B cell (primary cell): ENCODE results near the gene RANBP9. TPM values are rescaled to one million over a fixed set of nuclear protein-coding genes. Genes with fewer than 3 reads are reported as not detected.

Source experiments
- ATAC-seq: fragments of 200-7000 bp; cut with Tn5 transposase; one replicate; pipeline ENCODE4 v1.10.0; 2021; ENCODE audit warnings: low read depth, mild to moderate bottlenecking, moderate number of reproducible peaks, moderate library complexity
- CTCF ChIA-PET: fragments of 350-600 bp; sonication (Branson Sonifier 250); formaldehyde crosslinking; loops from one replicate; lab custom pipeline; 2021; ENCODE audit warnings: antibody characterized with exemption, inconsistent platforms; lab: Charles Lee
- POLR2A ChIA-PET: fragments of 350-600 bp; sonication (Branson Sonifier 250); formaldehyde crosslinking; loops from one replicate; lab custom pipeline; 2021; ENCODE audit warnings: antibody characterized with exemption; lab: Charles Lee
- DNase-seq: peaks from one replicate; pipeline ENCODE4 v3.0.0; 2013
- H2AFZ ChIP-seq: 2 replicates; pipeline ENCODE4 v1.6.1; 2012; ENCODE audit warnings: mild to moderate bottlenecking, low read depth, low read length; ENCODE audit not compliant: insufficient read depth, poor library complexity, severe bottlenecking
- H3K27ac ChIP-seq, 2 donors: 1 replicate in 1 of 2; 2 replicates in 1 of 2; pipeline ENCODE4 v1.5.1; 2012 to 2013; ENCODE audit warnings: low read length in 2 of 2, mild to moderate bottlenecking in 2 of 2, moderate library complexity in 1 of 2
- H3K27me3 ChIP-seq, 4 experiments: fragments of 200-600 bp in 1 of 4; sonication (generic) in 1 of 4; replicated peaks in 1 of 4; 1 replicate in 2 of 4; 2 replicates in 2 of 4; pipeline versions ENCODE4 v1.6.1 to v1.7.0; 2013 to 2016; ENCODE audit warnings: low read length in 3 of 4, mild to moderate bottlenecking in 2 of 4, mixed read lengths in 1 of 4, moderate library complexity in 1 of 4; ENCODE audit not compliant: insufficient read depth in 4 of 4, control insufficient read depth in 3 of 4; ENCODE audit errors: control extremely low read depth in 1 of 4
- H3K36me3 ChIP-seq, 2 experiments: replicated peaks in 1 of 2; 1 replicate in 1 of 2; 2 replicates in 1 of 2; pipeline versions ENCODE4 v1.6.1 to v1.7.1; 2013; ENCODE audit warnings: low read length in 1 of 2; ENCODE audit not compliant: insufficient read depth in 2 of 2, control insufficient read depth in 1 of 2; ENCODE audit errors: control extremely low read depth in 1 of 2, extremely low read depth in 1 of 2
- H3K4me1 ChIP-seq, 2 donors: fragments of 200-600 bp in 1 of 2; sonication (generic) in 1 of 2; 1 replicate in 1 of 2; 2 replicates in 1 of 2; pipeline versions ENCODE4 v1.5.1 to v1.6.1; 2013 to 2017; ENCODE audit warnings: low read length in 2 of 2; ENCODE audit not compliant: control insufficient read depth in 2 of 2, insufficient read depth in 2 of 2
- H3K4me2 ChIP-seq: replicated peaks from 2 replicates; pipeline ENCODE3; 2012; ENCODE audit warnings: mild to moderate bottlenecking, low read depth, low read length; ENCODE audit not compliant: poor library complexity, severe bottlenecking
- H3K4me3 ChIP-seq, 5 experiments: fragments of 200-600 bp in 1 of 5; sonication (generic) in 1 of 5; 1 replicate in 3 of 5; 2 replicates in 2 of 5; pipeline versions ENCODE4 v1.5.1 to v1.7.0; 2011 to 2016; ENCODE audit warnings: low read length in 4 of 5, mild to moderate bottlenecking in 4 of 5, low read depth in 2 of 5, control low read depth in 1 of 5, moderate library complexity in 1 of 5; ENCODE audit not compliant: insufficient read depth in 1 of 5; ENCODE audit errors: control extremely low read depth in 1 of 5, extremely low read depth in 1 of 5
- H3K79me2 ChIP-seq: fragments of 200-600 bp; sonication (generic); one replicate; pipeline ENCODE4 v1.6.0; 2016; ENCODE audit warnings: low read length; ENCODE audit not compliant: control insufficient read depth, insufficient read depth
- H3K9ac ChIP-seq: fragments of 200-600 bp; sonication (generic); 2 replicates; pipeline ENCODE4 v1.6.1; 2017; ENCODE audit warnings: mild to moderate bottlenecking, low read length, moderate library complexity
- H3K9me3 ChIP-seq, 3 donors: one replicate each; pipeline versions ENCODE4 v1.6.1 to v1.7.1; 2013; ENCODE audit warnings: low read length in 2 of 3; ENCODE audit not compliant: control insufficient read depth in 2 of 3, insufficient read depth in 1 of 3; ENCODE audit errors: control extremely low read depth in 1 of 3
- H4K20me1 ChIP-seq: 2 replicates; pipeline ENCODE4 v1.6.0; 2012; ENCODE audit warnings: mild to moderate bottlenecking, low read length; ENCODE audit not compliant: insufficient read depth, control insufficient read depth, poor library complexity, severe bottlenecking
- H3K27ac Mint-ChIP-seq: one replicate; pipeline ENCODE4 v1.8.0; 2021; ENCODE audit warnings: mixed read lengths
- H3K27me3 Mint-ChIP-seq: one replicate; pipeline ENCODE4 v1.8.0; 2021; ENCODE audit warnings: mixed read lengths
- H3K4me1 Mint-ChIP-seq: one replicate; pipeline ENCODE4 v1.8.0; 2021; ENCODE audit warnings: mixed read lengths
- H3K4me3 Mint-ChIP-seq: one replicate; pipeline ENCODE4 v1.8.0; 2021; ENCODE audit warnings: mixed read lengths
- H3K9me3 Mint-ChIP-seq: one replicate; pipeline ENCODE4 v1.8.0; 2022; ENCODE audit warnings: mixed read lengths; ENCODE audit not compliant: insufficient read depth
- EZH2 ChIP-seq: IDR thresholded peaks from 2 replicates; pipeline ENCODE4 v1.6.1; 2012; ENCODE audit warnings: borderline replicate concordance, low read depth, mild to moderate bottlenecking, moderate library complexity, low read length; ENCODE audit not compliant: insufficient read depth, poor library complexity, severe bottlenecking
- WGBS: methylation state at CpG from one replicate; pipeline ENCODE4 v1.1.5; 2013; ENCODE audit warnings: missing lambda C conversion rate; ENCODE audit not compliant: insufficient coverage; 5-methylcytosine and 5-hydroxymethylcytosine counted together
- intact Hi-C: fragments of 100-400 bp; cut with micrococcal nuclease; formaldehyde crosslinking; loops from one replicate; pipeline ENCODE4 v1.10.0; 2022
- polyA plus RNA-seq: library from polyadenylated mRNA; depleted of rRNA; stranded (reverse); fragments of >200 nt; gene quantifications from 2 replicates; pipeline ENCODE4 v1.2.3, GENCODE V29; 2012
- total RNA-seq, 2 donors: library from RNA; stranded (reverse); fragments of 120-200 nt in 1 of 2; gene quantifications; 1 replicate in 1 of 2; 2 replicates in 1 of 2; pipeline versions ENCODE4 v1.2.3 to v1.2.4, GENCODE V29; 2013 to 2022
- TF ChIP-seq, protein P1 (sequence below): fragments of 200-600 bp; IDR thresholded peaks from one replicate; pipeline ENCODE4 v1.8.0; 2022; ENCODE audit warnings: antibody characterized with exemption, mild to moderate bottlenecking

RANBP9 gene
- total and polyA plus RNA-seq, 2 donors (not counting 1 experiment from before 2014, with no cell fraction given) = 20.0 to 34.1 TPM

DNA sequence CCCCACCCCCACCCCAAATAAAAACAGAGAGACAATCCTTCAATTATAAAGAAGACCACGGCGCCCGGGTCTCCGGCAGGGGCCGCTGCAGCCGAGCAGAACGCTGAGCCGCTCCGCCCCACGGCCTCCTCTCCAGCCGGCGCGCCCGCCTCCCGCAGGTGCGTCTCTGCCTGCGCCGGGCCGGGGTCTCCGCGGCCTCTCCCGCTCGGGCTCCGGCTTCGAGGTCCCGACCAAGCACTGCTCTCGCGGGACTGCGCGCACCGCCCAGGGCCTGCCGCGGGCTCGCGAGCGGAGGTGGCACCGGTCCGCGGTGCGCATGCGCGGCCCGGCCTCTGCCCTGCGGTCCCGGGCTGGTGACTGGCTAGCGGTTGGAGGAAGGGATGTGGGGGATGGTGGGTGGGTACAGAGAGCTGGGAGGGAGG is 137.5 kb downstream of the RANBP9 start:
- peak; percentile 89 for ATAC-seq
- H3K27me3 ChIP-seq = no peaks in the 10 kb centered on the region
- Mint-ChIP-seq H3K4me3 (peak overlapping the region; percentile 95), H3K9me3 (no peaks in the 10 kb centered on the region), H3K27me3 (no peaks in the 10 kb centered on the region), H3K4me1 (peaks cover 27% of the 10 kb centered on the region), H3K27ac (peak overlapping the region; percentile 98)
- peak overlapping the region; percentile 96 for H2AFZ ChIP-seq
- POLR2A ChIA-PET = interaction anchor here (0.6 to 2.7 kb wide), 16 partner anchors 36 to 275 kb away, joined by 3 to 31 read pairs (median 3); partner anchors contain the start of genes GFOD1 and NOL7
- no peaks in the 10 kb centered on the region for H3K9me3 ChIP-seq
- H3K36me3 ChIP-seq = peaks cover 0 to 3% of the 10 kb centered on the region in 2 experiments
- TF ChIP-seq, protein P1, sequence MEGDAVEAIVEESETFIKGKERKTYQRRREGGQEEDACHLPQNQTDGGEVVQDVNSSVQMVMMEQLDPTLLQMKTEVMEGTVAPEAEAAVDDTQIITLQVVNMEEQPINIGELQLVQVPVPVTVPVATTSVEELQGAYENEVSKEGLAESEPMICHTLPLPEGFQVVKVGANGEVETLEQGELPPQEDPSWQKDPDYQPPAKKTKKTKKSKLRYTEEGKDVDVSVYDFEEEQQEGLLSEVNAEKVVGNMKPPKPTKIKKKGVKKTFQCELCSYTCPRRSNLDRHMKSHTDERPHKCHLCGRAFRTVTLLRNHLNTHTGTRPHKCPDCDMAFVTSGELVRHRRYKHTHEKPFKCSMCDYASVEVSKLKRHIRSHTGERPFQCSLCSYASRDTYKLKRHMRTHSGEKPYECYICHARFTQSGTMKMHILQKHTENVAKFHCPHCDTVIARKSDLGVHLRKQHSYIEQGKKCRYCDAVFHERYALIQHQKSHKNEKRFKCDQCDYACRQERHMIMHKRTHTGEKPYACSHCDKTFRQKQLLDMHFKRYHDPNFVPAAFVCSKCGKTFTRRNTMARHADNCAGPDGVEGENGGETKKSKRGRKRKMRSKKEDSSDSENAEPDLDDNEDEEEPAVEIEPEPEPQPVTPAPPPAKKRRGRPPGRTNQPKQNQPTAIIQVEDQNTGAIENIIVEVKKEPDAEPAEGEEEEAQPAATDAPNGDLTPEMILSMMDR = peak; percentile 48
- TF ChIP-seq EZH2 = no peak
- peak overlapping the region; percentile 91 for H3K9ac ChIP-seq
- CTCF ChIA-PET = interaction anchor here (0.8 to 5.6 kb wide), 29 partner anchors 14 to 379 kb away, joined by 3 to 53 read pairs (median 7); partner anchors contain the start of genes GFOD1, NOL7, RANBP9 and TBC1D7
- H3K4me2 ChIP-seq = peak overlapping the region; percentile 98
- H3K4me3 ChIP-seq = peak overlapping the region in 4 of 5 experiments; percentile 80 to 99 (median 84)
- peaks cover 15 to 16% of the 10 kb centered on the region in 2 donors for H3K4me1 ChIP-seq
- under 1% methylated on average over 44 of the region's 46 CpGs for WGBS
- intact Hi-C loops = loop anchor here (1.0 to 2.0 kb wide), 10 partner anchors 35 to 245 kb away; partner anchors contain the start of genes GFOD1, MCUR1, NOL7 and TBC1D7
- no peaks in the 10 kb centered on the region for H4K20me1 ChIP-seq
- peak overlapping the region; percentile 87 to 94 for H3K27ac ChIP-seq
- peak; percentile 99 for DNase-seq
- H3K79me2 ChIP-seq = peaks cover 22% of the 10 kb centered on the region

DNA sequence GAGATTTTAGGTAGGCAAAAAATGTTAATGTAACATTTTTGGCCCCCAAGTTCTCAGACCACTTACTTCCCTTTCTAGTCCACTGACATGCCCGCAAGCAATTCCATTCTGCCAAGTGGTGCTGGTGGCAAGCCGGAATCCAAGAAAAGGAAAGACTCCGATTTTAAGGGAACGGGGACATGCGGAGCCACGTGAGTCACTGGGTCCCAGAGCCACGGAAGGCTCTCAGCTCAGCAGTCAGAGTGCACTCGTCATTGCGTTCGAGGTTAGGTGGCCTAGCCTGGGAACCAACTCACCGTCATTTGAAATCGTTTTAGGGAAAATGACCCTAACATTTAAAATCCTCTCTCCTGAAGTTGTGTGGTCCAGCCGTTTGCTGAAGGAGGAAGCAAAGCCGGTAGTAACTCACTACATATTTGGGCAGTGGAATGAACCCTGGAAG is 137.9 kb downstream of the RANBP9 start:
- H3K79me2 ChIP-seq = peaks cover 19% of the 10 kb centered on the region
- H3K27me3 ChIP-seq = no peaks in the 10 kb centered on the region
- Mint-ChIP-seq H3K27ac (peak overlapping the region; percentile 98), H3K9me3 (no peaks in the 10 kb centered on the region), H3K4me1 (peaks cover 27% of the 10 kb centered on the region), H3K4me3 (peak overlapping the region; percentile 95), H3K27me3 (peaks cover under 1% of the 10 kb centered on the region)
- H3K27ac ChIP-seq = peak overlapping the region; percentile 56 to 94
- H3K4me2 ChIP-seq = peak overlapping the region; percentile 98
- ChIA-PET POLR2A (interaction anchor here (0.6 to 2.7 kb wide), 5 partner anchors 28 to 147 kb away, joined by 3 to 31 read pairs (median 10); partner anchors contain the start of genes GFOD1 and NOL7), CTCF (interaction anchor here (1.0 to 5.6 kb wide), 12 partner anchors 14 to 242 kb away, joined by 4 to 53 read pairs (median 19); partner anchors contain the start of genes NOL7 and TBC1D7)
- peak overlapping the region; percentile 91 for H3K9ac ChIP-seq
- H4K20me1 ChIP-seq = no peaks in the 10 kb centered on the region
- 9% methylated on average over 9 of the region's 14 CpGs for WGBS
- DNase-seq (no peak), ATAC-seq (no peak)
- TF ChIP-seq EZH2 = no peak
- TF ChIP-seq, protein P1 = no peak
- peaks cover 0 to under 1% of the 10 kb centered on the region in 2 experiments for H3K36me3 ChIP-seq
- H2AFZ ChIP-seq = peak overlapping the region; percentile 96
- intact Hi-C loops = loop anchor here (1.0 to 2.0 kb wide), 10 partner anchors 35 to 245 kb away; partner anchors contain the start of genes GFOD1, MCUR1, NOL7 and TBC1D7
- peak overlapping the region; percentile 37 to 99 (median 81) for H3K4me3 ChIP-seq
- H3K4me1 ChIP-seq = peaks cover 15 to 16% of the 10 kb centered on the region in 2 donors
- no peaks in the 10 kb centered on the region for H3K9me3 ChIP-seq
